Measurements from ENCODE around the gene TREML1. TPM values are rescaled to one million over a fixed set of nuclear protein-coding genes. Genes with fewer than 3 reads are reported as not detected.

Gene TREML1, protein sequence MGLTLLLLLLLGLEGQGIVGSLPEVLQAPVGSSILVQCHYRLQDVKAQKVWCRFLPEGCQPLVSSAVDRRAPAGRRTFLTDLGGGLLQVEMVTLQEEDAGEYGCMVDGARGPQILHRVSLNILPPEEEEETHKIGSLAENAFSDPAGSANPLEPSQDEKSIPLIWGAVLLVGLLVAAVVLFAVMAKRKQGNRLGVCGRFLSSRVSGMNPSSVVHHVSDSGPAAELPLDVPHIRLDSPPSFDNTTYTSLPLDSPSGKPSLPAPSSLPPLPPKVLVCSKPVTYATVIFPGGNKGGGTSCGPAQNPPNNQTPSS
- not detected in 2 replicates for total RNA-seq

DNA sequence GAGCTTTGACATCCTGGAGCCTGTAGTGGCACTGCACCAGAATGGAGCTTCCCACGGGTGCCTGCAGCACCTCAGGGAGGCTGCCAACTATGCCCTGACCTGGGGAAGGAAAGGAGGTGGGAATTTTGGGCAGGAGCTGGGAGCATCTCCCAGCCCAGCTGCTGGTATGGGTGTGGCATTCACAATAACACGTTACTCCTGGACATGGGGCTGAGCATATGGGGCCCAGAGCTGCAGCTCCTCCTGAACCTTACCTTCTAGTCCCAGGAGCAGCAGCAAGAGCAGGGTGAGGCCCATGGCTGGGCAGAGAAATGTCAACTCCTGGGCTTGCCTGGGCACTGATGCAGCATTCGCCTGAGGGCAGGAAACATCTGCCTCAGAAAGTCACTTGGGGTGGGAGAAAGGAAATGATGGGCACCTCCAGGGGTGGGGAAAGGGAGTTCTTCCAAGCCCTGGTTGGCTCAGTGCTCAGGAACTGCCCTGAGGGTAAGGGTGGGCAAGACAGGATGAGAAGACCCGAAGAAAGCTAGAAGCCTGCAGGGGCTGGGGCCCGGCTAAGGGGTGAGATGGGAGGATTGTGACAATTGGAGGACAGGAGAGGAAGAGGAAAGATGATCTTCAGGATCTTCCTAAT is at the start of gene TREML1:
TSS of gene TREML1 (minus strand) at position 356 of the 634 bp plus-strand sequence. CDS start at position 297, 59 bp downstream.

GRCh38 chr6:41200901-41201763 is 47.0 kb upstream of the TREML1 start, which contains the start of gene TREML2:
Gene TREML2 (minus strand): TSS chr6:41201149. CDS start chr6:41201008, 141 bp downstream.

GRCh38 chr6:41162687-41163418 is 8.7 kb upstream of the TREML1 start, which contains the start of gene TREM2:
Gene TREM2 (minus strand): TSS chr6:41163116. CDS start chr6:41163082, 34 bp downstream.

Other genes with a start within 250 kb of the TREML1 start
- gene UNC5CL, start 115.1 kb downstream of the TREML1 start, total RNA-seq: under 0.01 TPM in 1 of 2 replicates, not detected in the other
- gene TSPO2, start 111.9 kb downstream of the TREML1 start, total RNA-seq: not detected in 2 replicates
- not detected in 2 replicates for gene APOBEC2, start 101.1 kb downstream of the TREML1 start, total RNA-seq
- gene OARD1, start 82.0 kb downstream of the TREML1 start, total RNA-seq: 8.8 and 11.2 TPM in 2 replicates
- gene NFYA, start 81.4 kb downstream of the TREML1 start, total RNA-seq: 13.7 and 17.9 TPM in 2 replicates
- not detected in 2 replicates for gene TREM2, start 8.8 kb upstream of the TREML1 start, total RNA-seq
- not detected in 2 replicates for gene TREML2, start 46.8 kb upstream of the TREML1 start, total RNA-seq
- gene TREML4, start 74.0 kb upstream of the TREML1 start, total RNA-seq: not detected in 2 replicates
- not detected in 2 replicates for gene TREM1, start 132.3 kb upstream of the TREML1 start, total RNA-seq
- not detected in 2 replicates for gene NCR2, start 181.3 kb upstream of the TREML1 start, total RNA-seq